DMS114 treated with DMSO at 0.1 percent for 48 hours (cell line): ENCODE data around the gene PTPN22.

Source experiments
- DNase-seq: peaks from one replicate; lab custom pipeline; 2025; ENCODE audit not compliant: unreplicated experiment; lab: John Stamatoyannopoulos, UW

PTPN22 gene

DNA sequence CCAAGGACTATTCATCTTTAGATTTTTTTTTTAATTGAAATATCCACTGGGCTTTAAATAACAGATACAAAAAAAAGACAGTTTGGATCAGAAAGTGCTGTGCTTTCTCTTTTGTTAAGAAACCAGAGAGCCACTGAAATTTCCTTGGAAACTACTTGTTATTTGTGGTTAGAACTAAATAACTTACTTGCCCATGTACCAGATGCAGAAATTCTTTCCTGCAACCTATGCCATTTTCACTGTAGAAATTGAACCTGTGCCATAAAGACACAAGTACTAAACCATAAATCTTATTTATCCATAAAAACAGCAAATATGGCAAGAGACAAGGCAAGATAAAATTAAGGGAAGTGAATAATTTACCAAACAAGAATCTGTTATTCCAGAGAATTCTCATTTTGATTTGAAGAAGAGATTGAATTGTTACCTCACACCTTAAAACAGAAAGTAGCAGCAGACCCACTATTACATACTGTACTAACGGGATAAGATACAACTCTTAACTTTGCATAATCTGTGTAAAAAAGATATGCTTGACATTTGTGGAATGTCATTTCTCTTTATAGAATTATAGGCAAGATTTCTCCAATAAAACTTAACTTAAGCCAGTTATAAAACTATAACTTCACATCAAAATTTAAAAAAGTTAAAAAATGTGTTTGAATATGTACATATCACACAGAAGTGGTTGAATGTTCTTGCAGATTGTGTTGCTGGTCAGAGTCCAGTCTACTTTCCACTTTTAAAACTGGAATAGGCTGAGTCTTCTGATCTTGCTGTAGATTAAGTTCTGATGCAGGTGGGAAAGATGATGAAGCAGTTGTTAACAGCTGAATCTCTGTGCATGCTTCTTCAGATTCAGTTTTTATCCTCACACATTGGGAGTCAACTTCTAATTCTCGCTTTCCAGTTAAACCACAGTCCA lies 105.9 kb downstream of the PTPN22 start:
- no peak for DNase-seq
